GM21526 (cell line): ENCODE data around the gene GPLD1.
"Not testable (repeated sequence)": the region's sequence is repeated elsewhere in the genome, so short reads cannot be mapped to it uniquely, and the experiment has no call there.

Source experiments
- ATAC-seq: cut with Tn5 transposase; IDR thresholded peaks from one replicate; pipeline ENCODE4 v1.9.1; 2021; ENCODE audit warnings: moderate library complexity; ENCODE audit not compliant: unreplicated experiment, low FRiP score

The GPLD1 gene, protein sequence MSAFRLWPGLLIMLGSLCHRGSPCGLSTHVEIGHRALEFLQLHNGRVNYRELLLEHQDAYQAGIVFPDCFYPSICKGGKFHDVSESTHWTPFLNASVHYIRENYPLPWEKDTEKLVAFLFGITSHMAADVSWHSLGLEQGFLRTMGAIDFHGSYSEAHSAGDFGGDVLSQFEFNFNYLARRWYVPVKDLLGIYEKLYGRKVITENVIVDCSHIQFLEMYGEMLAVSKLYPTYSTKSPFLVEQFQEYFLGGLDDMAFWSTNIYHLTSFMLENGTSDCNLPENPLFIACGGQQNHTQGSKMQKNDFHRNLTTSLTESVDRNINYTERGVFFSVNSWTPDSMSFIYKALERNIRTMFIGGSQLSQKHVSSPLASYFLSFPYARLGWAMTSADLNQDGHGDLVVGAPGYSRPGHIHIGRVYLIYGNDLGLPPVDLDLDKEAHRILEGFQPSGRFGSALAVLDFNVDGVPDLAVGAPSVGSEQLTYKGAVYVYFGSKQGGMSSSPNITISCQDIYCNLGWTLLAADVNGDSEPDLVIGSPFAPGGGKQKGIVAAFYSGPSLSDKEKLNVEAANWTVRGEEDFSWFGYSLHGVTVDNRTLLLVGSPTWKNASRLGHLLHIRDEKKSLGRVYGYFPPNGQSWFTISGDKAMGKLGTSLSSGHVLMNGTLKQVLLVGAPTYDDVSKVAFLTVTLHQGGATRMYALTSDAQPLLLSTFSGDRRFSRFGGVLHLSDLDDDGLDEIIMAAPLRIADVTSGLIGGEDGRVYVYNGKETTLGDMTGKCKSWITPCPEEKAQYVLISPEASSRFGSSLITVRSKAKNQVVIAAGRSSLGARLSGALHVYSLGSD

GRCh38 chr6:24489470-24489869 lies at the start of gene GPLD1:
GPLD1 (minus strand) TSS chr6:24489578; CDS start chr6:24489511, 67 bp downstream.
- no peak for ATAC-seq

- no peak for ATAC-seq
Measured at GRCh38 chr6:24537771-24538385, 48.5 kb upstream of the GPLD1 start.

GRCh38 chr6:24537082-24537699 lies 47.8 kb upstream of the GPLD1 start:
- no peak for ATAC-seq

DNA sequence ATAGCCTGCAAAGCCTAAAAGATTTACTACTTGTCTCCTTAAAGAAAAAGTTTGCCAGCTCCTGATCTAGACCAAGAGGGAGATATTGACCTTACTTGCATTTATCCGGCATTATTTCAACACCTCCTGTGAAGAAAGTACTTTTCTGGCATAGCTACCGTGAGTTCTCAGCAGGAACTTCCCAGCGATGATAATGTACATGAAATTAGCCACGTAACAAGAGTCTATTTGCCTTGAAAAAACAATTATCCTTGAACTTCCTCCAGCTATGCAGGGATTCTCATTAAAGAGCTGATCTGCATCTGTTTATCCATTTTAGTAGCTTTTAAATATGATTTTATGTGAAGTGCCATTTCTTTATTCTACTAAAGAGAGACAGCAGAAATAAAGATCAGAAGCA lies 47.1 kb upstream of the GPLD1 start:
- ATAC-seq: no peak

DNA sequence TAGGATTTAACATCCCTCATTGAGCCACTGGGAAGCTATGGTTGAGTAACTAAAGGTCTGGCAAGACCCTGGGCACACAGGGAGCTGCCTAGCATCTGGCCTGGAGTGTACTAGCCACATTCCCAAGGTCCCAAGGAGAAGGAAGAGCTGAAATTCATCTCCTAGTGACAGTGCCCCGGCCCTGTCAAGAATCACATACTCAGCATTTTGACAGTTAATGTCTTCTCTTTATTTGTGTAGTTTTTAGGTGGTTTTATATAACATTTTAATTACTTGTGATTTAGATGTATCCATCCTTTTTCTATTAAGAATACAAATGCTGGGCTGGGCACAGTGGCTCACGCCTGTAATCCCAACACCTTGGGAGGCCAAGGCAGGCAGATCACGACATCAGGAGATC lies 45.8 kb upstream of the GPLD1 start:
- no peak for ATAC-seq

DNA sequence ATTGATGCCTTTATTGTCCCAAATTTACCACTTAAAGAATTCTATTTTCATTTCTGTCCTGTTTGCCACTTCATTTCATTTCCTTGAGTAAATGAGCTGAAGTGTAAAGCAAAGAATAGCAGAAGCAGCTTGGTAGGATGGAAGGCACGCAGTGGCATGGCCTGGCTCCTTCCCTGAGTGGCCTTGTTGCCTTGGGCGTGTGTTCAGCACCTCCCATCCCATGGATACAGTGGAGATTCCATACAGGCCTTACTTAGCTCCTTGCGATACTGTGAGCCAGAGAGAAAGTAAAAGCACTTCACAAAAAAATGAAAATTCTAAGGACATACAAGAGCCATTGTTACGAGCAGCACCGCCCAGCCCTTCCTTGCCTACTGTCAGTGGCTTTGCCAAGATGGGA lies 45.0 kb upstream of the GPLD1 start:
- no peak for ATAC-seq

GRCh38 chr6:24529985-24530384 lies 40.6 kb upstream of the GPLD1 start:
- no peak for ATAC-seq

- no peak for ATAC-seq
Measured at GRCh38 chr6:24524805-24525204, 35.4 kb upstream of the GPLD1 start.

DNA sequence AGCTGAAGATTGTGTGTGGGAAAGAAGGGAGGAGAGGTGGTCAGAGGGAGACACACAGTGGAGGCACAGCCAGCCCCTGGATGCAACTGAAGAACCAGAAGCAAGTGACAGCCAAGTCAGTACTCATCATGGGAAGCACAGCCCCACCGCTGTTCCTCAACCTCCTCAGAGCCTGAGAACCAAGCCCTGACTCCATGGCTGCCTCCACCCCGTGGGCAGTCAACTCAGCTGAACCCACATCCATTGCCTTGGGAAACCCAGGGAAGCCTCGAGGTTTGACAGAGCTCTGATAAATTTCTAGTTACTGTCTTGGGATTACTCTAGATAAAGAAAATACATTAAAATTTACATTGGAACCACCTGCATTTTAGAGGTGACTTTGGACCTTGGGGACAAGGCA lies 35.0 kb upstream of the GPLD1 start:
- no peak for ATAC-seq

GRCh38 chr6:24522228-24523176 lies 33.1 kb upstream of the GPLD1 start:
- peak; percentile 47 for ATAC-seq

DNA sequence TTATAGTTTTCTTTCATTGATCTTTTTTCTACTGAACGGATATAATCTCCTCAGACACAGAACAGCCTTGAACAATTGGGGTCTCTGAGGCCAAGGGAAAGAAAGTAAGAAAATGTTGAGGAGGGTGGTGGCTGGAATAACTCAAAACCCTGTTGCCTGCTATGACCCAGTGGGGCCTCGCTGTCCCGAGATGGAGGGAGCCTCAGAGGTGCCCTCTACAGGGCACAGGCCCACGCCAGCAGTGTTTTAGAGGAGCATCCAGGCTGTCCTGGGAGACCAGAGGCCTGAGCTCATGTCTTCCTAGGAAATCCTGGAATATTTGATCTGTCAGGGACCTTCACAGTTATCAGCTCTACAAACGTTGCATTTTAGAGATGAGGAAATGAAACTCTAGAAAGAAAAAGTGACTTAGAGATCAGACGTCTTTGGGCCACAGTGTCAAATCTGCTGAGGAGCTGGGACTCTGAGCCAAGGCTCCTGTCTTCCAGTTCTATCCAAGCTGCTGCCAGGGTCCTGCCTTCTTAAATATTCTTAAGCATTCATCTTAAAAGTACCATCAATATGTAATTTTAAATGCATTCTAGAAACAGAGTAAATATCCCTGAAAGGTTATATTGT lies 31.7 kb upstream of the GPLD1 start:
- peak; percentile 51 for ATAC-seq

DNA sequence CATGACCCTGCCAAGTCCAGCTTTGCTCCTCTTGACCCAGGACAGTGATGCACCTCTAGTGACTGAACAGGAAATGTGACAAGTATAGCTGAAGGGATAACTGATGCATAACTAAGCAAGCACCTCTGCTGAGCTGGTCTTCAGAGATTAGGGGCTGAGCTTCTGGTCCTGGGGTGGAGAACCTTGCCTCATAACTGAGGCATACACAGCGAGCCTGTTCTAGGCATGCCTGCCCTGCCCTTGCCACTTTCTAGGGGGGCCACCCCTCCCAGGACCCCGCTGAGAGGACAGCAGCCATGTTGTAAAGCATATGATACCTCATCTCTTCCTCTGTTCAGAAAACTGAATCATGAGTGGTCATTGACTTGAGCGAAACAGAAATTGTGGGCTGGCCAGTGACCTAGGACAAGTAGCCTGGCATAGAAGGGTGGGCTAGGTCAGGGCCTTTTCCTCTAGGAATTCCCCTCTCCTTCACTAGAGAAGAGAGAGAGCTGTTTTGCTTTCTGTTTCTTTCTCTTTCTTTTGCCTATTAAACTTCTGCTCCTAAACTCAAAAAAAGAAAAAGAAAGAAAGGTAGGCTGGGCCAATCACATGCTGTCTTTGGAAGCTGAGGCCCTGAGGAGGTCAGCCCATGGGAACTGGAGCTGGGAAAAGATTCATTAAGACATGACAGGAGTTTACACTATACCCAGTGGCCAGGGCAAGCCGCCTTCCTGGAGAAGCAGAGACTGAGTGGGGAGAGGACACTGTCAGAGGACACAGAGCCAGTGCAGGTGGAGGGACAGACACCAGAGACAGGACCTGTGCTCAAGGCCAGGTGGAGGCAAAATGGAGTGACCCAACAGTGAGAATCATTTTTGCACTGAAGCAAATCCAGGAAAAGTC lies 28.5 kb upstream of the GPLD1 start:
- peak; percentile 76 for ATAC-seq

DNA sequence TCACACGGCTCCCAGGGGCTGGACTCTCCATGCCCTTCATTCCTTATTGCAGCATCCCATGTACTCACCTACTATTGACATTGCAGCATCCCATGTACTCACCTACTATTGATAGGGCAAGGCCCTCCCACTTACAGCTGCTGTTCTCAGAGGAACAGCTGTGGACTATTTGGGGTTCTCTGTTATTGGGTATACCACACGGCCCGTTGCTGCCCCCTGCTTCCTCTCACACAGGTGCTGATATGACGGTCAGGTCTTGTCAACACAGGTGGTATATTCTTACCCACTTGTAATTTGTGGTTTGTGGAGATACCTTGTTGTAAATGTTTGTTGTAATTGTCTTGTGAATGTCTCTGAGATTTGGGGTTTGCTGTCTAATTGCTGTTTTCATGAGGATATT lies 24.2 kb upstream of the GPLD1 start:
- ATAC-seq: peak; percentile 72

- ATAC-seq: not testable (repeated sequence)
Measured at GRCh38 chr6:24511976-24512375, 22.6 kb upstream of the GPLD1 start.

DNA sequence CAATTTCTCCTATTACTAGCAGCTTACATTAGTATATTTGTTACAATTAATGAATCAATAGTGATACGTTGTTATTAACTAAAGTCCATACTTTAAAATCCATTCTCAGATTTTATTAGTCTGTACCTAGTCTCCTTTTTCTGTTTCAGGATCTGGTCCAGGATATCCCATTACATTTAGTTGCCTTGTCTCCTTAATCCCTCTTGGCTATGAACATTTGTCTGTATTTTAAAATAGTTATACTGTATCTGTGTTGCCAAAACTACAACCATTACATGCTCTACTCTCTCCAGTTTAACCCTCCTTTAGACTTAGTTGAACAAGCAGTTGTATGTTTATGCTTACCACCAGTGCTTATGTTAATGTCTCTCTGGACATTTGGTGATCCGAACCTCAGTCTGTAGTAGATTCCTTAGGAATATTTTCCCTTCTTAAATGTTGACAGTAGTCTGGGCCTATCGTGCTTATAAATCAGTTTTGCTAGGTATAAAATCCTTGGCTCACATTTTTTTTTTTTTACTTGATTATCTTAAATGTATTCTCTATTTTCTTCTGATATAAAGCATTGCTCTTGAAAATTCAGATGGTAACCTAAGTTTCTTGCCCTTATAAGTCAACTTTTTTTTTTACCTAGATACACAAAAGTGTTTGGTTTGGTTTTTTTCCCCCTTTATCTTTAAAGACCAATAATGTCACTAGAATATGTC lies 17.6 kb upstream of the GPLD1 start:
- no peak for ATAC-seq

DNA sequence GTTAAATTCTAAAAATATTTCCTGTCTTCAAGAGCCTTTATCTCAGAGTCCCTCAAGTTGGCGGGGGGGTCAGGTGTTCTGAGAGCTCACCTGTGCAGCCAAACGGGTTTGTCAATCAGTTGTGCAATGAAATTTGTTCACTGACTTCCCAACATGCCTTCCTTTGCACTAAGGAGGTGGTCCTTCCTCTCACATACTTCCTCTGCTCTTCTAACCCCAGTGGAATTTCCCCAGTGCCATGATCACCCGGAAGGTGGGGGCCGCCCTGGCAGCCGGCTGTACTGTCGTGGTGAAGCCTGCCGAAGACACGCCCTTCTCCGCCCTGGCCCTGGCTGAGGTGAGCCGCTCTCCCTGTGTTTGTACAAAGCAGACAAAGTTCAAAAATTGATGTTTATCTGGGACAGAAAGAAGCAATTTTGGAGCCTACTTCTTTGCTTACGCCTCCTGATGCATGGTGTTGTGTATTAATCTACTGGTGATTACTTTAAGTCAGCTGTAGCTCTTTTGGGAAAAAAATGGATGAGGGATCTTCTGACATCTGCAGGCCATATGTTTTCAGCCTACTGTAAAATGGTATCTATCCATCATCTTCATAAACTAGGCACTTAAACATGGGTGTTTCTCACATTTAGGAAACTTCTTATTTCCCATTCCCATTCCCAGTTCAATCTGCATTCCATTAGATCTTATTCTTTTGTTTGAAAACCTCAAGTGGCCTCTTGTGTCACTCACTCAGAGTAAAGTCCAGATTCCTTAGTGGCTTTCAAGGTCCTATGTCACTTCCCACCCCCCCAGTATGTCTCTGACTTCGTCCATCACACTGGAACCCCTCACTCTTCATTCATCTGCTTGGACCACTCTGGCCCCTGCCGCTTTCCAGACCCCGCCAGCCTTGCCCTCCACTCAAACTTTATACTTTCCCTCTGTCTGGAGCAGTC lies 15.5 kb upstream of the GPLD1 start:
- no peak for ATAC-seq

DNA sequence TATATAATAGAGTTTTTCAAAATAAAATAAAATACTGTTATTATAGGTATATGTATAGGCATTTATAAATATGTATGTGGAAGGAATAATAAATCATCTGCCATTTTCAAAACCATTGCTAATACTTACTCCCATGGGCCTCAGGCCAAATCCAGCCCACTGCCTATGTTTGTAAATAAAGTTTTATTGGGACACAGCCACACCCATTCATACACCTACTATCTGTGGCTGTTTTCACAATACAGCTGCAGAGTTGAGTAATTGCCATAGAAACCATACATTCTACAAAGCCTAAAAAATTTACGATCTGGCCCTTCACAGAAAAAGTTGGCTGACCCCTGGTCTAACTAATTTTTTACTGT lies 14.9 kb upstream of the GPLD1 start:
- ATAC-seq: no peak
